ENCODE measurements around the gene LEFTY1.
"Not testable (repeated sequence)": the region's sequence is repeated elsewhere in the genome, so short reads cannot be mapped to it uniquely, and the experiment has no call there.

Gene LEFTY1

DNA sequence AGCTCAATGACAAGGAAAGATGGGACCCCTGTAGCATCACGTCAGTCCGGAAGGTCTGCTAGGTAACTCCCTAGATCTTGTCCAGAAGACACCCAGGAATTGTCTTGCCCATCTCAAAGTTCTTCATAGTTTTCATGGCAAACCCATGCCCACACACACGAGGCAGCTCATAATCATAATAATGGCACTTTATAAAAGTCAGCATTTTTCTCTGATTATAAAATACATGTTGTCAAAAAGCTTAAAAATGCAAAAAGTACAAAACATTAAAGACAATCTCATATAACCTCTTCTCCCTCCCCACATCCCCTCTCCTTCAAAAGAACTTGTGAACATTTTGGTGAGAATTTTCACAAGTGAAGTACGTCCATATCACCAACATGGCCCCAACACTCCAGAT lies 48.2 kb downstream of the LEFTY1 start:
- H3K9me3 ChIP-seq = no peaks in the 10 kb centered on the region
- H3K4me3 ChIP-seq = no peak overlapping the region
- intact Hi-C loops (cut with DNase I; ENCODE audit: low total_unique reads) = loop anchor here (10.0 kb wide), 1 partner anchor 186 kb away; the partner anchor contains the start of gene ENAH
- H3K4me1 ChIP-seq = peaks cover 0 to 12% (median 7%) of the 10 kb centered on the region in 4 donors
- no peak overlapping the region for H3K27ac ChIP-seq
- no peak for DNase-seq
- TF ChIP-seq, protein P1, sequence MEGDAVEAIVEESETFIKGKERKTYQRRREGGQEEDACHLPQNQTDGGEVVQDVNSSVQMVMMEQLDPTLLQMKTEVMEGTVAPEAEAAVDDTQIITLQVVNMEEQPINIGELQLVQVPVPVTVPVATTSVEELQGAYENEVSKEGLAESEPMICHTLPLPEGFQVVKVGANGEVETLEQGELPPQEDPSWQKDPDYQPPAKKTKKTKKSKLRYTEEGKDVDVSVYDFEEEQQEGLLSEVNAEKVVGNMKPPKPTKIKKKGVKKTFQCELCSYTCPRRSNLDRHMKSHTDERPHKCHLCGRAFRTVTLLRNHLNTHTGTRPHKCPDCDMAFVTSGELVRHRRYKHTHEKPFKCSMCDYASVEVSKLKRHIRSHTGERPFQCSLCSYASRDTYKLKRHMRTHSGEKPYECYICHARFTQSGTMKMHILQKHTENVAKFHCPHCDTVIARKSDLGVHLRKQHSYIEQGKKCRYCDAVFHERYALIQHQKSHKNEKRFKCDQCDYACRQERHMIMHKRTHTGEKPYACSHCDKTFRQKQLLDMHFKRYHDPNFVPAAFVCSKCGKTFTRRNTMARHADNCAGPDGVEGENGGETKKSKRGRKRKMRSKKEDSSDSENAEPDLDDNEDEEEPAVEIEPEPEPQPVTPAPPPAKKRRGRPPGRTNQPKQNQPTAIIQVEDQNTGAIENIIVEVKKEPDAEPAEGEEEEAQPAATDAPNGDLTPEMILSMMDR (IDR thresholded peaks at IDR 0.05) = no peak
- no peaks in the 10 kb centered on the region for H3K27me3 ChIP-seq
- peaks cover 6 to 73% (median 26%) of the 10 kb centered on the region in 3 donors for H3K36me3 ChIP-seq

DNA sequence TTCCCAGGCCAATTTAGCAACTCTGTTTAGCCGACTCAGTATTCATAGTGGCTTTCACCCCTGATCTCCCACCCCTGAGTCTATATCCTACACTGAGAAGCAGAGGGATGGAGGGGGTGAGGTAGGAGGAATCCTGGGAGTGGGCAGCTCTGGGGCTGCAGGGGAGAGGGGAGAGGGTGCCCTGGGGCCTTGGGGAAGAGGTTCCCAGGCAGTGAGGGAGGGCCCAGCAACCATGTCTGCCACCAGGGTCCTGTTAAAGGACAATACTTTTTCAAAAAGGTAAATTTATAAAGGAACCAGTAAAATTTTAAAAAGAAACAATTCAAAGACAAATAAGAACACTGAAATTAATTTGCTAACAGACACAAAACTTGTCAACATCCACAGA lies 48.7 kb downstream of the LEFTY1 start:
- Histone ChIP-seq H3K4me1 (peaks cover 0 to 12% (median 6%) of the 10 kb centered on the region in 4 donors), H3K9me3 (no peaks in the 10 kb centered on the region), H3K27ac (no peak overlapping the region), H3K27me3 (no peaks in the 10 kb centered on the region), H3K36me3 (peaks cover 6 to 68% (median 25%) of the 10 kb centered on the region in 3 donors), H3K4me3 (no peak overlapping the region)
- DNase-seq = no peak
- TF ChIP-seq, protein P1 (IDR thresholded peaks at IDR 0.05) = no peak
- intact Hi-C loops (cut with DNase I; ENCODE audit: low total_unique reads) = loop anchor here (10.0 kb wide), 1 partner anchor 185 kb away; the partner anchor contains the start of gene ENAH

DNA sequence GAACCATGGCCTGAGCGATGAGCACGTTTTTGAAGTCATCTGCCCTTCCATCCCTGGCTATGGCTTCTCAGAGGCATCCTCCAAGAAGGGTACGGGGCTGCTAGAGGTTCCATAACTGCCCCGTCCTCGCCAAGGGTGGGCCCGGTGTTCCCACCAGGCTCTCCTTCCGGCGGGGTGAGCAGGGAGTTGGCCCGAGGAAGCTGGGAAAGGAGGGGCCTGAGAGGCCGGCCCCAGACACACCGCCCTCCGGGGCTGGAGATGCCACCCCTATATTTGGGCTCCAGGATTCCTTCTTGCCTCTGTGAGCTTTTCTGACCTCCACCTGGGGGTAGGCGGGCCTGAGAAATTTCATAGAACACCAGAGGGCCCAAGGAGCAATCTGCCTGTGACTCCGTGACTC lies 50.2 kb downstream of the LEFTY1 start:
- Histone ChIP-seq H3K4me3 (no peak overlapping the region), H3K36me3 (peaks cover 6 to 53% (median 14%) of the 10 kb centered on the region in 3 donors), H3K4me1 (peaks cover 0 to 26% (median 14%) of the 10 kb centered on the region in 4 donors), H3K27me3 (no peaks in the 10 kb centered on the region), H3K27ac (no peak overlapping the region), H3K9me3 (no peaks in the 10 kb centered on the region)
- TF ChIP-seq, protein P1 (IDR thresholded peaks at IDR 0.05) = no peak
- intact Hi-C loops (cut with DNase I; ENCODE audit: low total_unique reads) = no loop called here
- DNase-seq = no peak

DNA sequence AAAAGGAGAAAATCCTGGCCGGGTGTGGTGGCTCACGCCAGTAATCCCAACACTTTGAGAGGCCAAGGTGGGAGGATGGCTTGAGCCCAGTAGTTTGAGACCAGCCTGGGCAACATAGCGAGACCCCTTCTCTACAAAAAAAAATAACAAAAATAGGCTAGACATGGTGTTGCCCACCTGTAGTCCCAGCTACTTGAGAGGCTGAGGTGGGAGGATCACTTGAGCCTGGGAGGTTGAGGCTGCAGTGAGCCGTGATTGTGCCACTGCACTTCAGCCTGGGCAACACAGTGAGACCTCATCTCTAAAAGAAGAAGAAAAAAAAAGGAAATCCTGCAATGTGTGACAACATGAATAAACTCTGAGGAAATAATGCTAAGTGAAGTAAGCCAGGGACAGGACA lies 52.6 kb downstream of the LEFTY1 start:
- H3K27me3 ChIP-seq; intact Hi-C loops (cut with DNase I; ENCODE audit: low total_unique reads); H3K9me3 ChIP-seq; DNase-seq; H3K4me3 ChIP-seq: not testable (repeated sequence)
- Histone ChIP-seq H3K36me3 (peaks cover 16 to 50% (median 27%) of the 10 kb centered on the region in 3 donors), H3K4me1 (peaks cover 0 to 26% (median 14%) of the 10 kb centered on the region in 4 donors), H3K27ac (peak overlapping the region; percentile 65 to 69)
